Muscle of arm (tissue), 12 donors: ENCODE data around the gene SEC14L1. TPM values are rescaled to one million over a fixed set of nuclear protein-coding genes. Genes with fewer than 3 reads are reported as not detected.

Experiments
- DNase-seq: peaks from one replicate; pipeline ENCODE4 v3.0.0-alpha.2; 2013
- polyA plus RNA-seq, 12 donors: library from polyadenylated mRNA; unstranded; fragments of 120-200 nt; gene quantifications; one replicate each; pipeline ENCODE4 v1.2.1, GENCODE V29; 2013; ENCODE audit not compliant: insufficient read length in 12 of 12

SEC14L1 gene
- polyA plus RNA-seq, 12 donors, result 69.6 to 104 (median 85.4) TPM; not detected in 1

DNA sequence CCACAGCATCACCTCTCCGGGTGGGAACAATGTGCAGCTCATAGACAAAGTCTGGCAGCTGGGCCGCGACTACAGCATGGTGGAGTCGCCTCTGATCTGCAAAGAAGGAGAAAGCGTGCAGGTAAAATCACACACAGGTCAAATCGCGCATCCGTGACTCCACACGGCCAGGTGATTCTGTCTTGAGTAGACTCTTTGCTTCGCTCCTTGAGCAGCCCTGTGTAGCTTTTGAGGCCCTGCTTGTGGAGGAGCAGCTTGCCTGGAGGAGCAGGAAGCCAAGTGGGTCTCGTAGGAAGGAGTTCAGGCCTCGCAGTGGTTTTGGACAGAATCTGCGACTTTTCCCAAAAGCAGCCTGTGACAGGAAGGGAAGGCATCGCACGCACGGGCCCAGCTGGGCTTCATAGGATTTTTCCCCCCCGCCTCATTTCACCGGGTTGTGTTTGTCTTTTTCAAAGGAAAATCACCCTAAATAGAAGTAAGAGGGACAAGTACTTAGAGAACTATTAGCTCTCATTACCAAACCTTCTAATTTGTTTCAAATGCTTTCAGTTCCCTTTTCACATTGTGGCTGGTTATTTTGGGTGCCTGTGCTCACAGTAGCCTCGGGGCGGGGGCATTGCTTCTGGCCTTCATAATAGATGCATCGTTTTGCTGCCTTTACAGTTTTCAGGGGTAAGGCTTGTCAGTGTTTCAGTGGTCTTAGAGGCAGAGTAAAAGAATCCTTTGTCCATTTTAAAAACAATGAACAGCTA, 71.5 kb downstream of the SEC14L1 start:
- no peak for DNase-seq

DNA sequence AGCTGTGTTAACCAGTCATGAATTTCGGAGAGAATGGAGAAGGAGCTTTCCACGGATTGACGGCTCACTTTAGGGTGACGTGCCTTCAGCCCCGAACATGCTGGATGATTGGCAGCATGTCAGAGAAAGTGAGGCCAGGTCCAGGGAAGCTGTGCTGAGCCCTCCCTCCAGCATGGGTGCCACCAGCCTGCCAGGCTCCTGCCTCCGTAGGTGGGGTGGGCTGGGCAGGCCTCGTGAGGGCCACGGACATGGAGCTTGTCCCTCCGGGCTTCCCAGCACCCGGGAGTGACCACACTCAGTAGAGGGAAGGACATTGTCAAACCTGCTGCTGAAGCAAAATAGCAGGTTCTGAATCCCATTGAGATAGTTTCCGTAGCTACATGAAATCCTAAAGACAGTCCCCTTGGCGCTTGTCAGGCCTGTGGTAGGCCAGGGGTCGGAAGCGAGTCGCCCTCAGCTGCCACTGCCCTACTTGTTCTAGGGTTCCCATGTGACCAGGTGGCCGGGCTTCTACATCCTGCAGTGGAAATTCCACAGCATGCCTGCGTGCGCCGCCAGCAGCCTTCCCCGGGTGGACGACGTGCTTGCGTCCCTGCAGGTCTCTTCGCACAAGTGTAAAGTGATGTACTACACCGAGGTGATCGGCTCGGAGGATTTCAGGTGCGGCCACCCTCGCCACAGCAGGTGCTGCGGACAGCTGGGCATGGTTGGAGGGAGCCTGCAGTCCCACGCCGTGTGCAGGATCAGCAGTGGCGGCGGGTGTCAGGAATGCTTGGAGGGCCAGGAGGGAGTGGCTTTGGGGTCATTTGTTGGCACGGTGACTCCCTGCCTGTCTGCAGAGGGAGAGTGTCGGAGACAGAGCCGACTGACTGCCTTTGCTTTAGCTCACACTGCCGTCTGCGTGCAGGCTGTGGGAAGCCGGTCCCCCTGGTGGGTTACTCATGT, 72.3 kb downstream of the SEC14L1 start:
- DNase-seq, result no peak

DNA sequence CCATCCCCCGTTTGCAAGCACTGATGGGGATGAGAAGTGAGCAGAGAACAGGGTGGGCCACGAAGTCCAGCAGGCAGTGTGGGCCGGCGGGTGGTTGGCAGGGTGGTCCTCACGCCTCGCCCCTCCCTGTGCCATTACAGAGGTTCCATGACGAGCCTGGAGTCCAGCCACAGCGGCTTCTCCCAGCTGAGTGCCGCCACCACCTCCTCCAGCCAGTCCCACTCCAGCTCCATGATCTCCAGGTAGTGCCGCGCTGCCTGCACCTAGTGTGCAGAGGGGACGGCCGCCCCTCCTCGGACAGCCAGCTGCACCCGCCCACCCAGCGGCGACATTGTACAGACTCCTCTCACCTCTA, 73.0 kb downstream of the SEC14L1 start:
- DNase-seq, result no peak

DNA sequence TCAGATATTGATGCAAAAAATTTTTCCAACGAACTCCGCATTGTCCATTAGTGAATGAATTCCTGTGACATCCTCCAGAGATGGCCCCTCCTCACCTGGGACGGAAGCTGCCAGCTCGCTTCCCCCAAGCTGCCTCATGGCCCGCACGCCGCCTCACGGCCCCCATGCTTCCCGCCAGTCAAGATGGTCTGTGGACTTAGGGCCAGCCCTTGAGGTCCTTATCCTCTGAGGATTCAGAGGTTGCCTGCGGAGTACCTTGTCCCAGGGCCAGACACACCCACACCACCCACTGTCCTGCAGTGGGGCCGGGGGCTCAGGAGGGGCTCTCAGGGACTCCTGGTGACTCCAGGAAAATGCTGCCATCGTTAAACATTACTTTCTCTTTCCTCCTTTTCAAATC, 73.6 kb downstream of the SEC14L1 start:
- DNase-seq, result no peak

GRCh38 chr17:77214743-77215142, 74.0 kb downstream of the SEC14L1 start:
- DNase-seq, result no peak

DNA sequence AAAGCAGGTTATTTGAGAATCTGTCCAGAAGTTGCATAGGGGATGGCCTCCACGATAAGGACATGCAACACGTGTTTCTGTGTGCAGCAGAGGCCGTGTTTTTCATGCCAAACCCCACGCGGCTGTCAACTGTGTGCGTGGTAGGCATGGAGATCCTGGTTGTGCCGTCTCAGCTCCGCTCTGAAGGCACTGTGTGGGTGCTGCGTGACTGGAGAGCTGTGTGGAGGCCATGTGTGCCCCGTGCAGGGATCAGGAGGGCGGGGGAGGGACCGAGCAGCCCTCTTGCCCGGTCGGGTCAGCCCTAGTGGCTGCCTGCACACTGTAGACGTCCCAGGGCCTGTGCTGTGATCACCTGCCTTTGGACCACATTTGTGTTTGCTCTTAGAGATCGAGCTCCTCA, 74.5 kb downstream of the SEC14L1 start:
- no peak for DNase-seq

- no peak for DNase-seq
These were observed 75.7 kb downstream of the SEC14L1 start for GRCh38 chr17:77216486-77216885.

DNA sequence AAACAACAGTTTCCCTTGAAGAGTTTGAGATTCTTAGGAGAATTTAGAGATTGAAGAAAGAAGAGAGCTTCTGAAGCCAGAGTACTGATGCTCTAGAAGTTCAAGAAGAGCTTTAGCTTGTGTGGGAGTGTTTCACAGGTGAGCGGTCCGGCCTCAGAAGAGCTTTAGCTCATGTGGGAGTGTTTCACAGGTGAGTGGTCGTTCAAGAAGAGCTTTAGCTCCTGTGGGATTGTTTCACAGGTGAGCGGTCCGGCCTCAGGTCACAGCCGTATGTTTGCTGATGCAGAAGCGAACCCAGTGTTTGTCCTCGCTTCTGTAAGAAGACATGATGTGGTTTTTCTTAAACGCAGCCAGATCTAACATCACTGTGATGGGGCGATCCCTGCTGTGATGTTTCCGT, 76.4 kb downstream of the SEC14L1 start:
- no peak for DNase-seq

- no peak for DNase-seq
These were observed 76.8 kb downstream of the SEC14L1 start for GRCh38 chr17:77217566-77217965.

GRCh38 chr17:77218902-77219301, 78.1 kb downstream of the SEC14L1 start:
- no peak for DNase-seq

GRCh38 chr17:77222356-77222755, 81.6 kb downstream of the SEC14L1 start:
- no peak for DNase-seq

GRCh38 chr17:77223642-77224420, 83.1 kb downstream of the SEC14L1 start:
- no peak for DNase-seq

GRCh38 chr17:77225265-77225664, 84.5 kb downstream of the SEC14L1 start:
- no peak for DNase-seq

GRCh38 chr17:77227461-77228240, 86.9 kb downstream of the SEC14L1 start:
- no peak for DNase-seq

DNA sequence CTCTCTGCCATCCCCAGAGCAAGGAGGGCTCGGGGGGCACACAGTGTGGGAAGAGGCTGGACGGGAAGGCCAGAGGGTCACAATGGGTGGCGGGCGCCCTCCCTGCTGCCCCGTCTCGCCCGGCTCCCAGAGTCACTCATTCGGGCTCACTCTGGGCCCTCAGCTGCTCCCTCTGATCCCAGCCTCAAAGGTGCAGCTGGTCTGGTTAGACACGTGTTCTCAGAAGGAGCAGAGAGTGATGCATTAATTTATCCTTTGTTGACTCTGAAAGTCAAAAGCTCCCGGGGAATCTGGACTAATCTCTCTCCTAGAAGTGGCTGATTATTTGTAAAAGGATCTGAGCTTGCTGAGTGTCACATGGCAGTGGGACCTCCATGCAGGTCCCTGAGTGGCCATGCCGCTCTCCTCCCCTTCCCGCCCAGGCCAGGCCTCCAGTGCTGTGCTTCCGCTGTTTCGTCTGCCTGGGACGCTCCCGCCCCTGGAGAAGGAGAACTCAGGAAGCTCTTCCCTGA, 87.5 kb downstream of the SEC14L1 start:
- no peak for DNase-seq

- DNase-seq, result no peak
These were observed 88.0 kb downstream of the SEC14L1 start for GRCh38 chr17:77228816-77229215.

GRCh38 chr17:77229786-77230435, 89.1 kb downstream of the SEC14L1 start:
- no peak for DNase-seq

DNA sequence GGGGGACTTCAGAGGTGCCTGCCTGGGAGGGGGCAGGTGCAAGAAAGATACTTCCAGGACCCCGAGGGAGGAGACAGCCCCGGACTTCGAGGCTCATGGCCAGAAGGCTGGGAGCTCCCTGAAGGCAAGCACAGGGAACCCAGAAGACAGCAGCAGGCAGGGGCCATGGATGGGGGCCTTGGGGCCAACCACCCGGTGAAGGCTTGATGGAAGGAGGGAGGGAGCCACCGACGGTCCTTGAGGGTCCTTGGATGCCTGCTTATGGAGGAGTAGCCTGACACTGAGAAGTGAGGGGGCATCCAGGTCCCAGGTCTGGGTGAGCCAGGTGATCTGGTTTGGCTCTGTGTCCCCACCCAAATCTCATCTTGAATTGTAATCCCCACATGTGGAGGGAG, 89.7 kb downstream of the SEC14L1 start:
- no peak for DNase-seq

DNA sequence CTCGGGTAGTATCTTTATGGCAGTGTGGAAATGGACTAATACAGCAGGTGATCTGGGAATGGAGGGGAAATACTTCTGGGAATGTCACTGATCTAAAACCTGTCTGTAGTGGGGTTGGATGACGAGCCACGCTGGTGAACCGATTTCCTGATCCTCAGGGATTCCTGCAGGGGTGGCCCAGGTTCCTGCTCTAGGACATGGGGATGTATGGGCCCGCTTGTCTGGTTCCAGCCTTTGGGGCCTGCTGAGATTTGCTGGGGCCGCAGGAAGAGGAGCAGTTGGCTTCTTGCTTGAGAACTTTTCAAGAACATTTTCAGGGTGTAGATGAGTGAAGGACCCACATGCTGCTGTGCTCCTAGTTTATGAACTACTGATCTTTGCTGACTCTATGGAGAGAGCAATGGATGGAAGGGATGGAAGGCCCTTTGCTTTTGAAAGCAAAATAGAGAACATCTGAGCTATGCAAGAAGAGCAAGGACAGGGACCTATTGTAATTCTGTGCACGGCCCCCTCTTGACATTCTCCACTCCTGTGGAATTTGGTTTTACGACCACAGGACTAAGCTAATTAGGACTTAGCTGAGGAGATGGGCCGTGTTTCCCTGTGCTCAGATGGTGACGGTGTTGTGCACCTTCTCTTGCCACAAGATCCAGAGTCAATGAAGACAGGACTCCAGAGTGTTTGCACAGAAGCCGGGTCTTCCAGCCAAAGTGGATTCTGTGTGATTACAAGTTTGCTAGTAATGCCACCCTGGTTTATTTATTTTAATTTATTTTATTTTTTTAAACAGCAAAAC, 90.5 kb downstream of the SEC14L1 start:
- DNase-seq, result no peak

GRCh38 chr17:77233127-77233526, 92.4 kb downstream of the SEC14L1 start:
- DNase-seq, result no peak
